ENCODE data around the gene IGFBP5.

GRCh38 chr2:216720722-216721121 is 25.4 kb upstream of the IGFBP5 start:
- TF ChIP-seq POLR2AphosphoS5 (IDR thresholded peaks at IDR 0.05): no peak
- no peak for TF ChIP-seq CTCF (IDR thresholded peaks at IDR 0.05)
- no peak for TF ChIP-seq POLR2A (IDR thresholded peaks at IDR 0.05)
- TF ChIP-seq EP300 (IDR thresholded peaks at IDR 0.05; ENCODE audit: low read depth): peak; percentile 61

Data from transverse colon (tissue), 4 donors.